PFSK-1 (cell line): Measurements from ENCODE around the gene BEND5.

ENCODE experiments used
- POLR2AphosphoS5 ChIP-seq: IDR thresholded peaks from 2 replicates; pipeline ENCODE4 v1.6.1; 2012; ENCODE audit warnings: low read depth, mild to moderate bottlenecking, control low read depth, low read length, moderate library complexity
- REST ChIP-seq, 2 experiments: IDR thresholded peaks; 2 replicates each; pipeline versions ENCODE4 v1.6.1 to v1.8.0; 2011 to 2012; ENCODE audit warnings: low read depth in 2 of 2, low read length in 2 of 2, control low read depth in 1 of 2, inconsistent platforms in 1 of 2, mild to moderate bottlenecking in 1 of 2, moderate library complexity in 1 of 2; ENCODE audit not compliant: insufficient read depth in 1 of 2
- SIN3A ChIP-seq: IDR thresholded peaks from 2 replicates; pipeline ENCODE4 v1.6.1; 2012; ENCODE audit warnings: mild to moderate bottlenecking, low read length, moderate library complexity, borderline replicate concordance; ENCODE audit not compliant: insufficient read depth
- TAF1 ChIP-seq: IDR thresholded peaks from 2 replicates; pipeline ENCODE4 v1.6.1; 2012; ENCODE audit warnings: low read length, control low read depth, borderline replicate concordance; ENCODE audit not compliant: insufficient read depth

GRCh38 chr1:48684381-48684780 lies 92.3 kb downstream of the BEND5 start:
- TF ChIP-seq POLR2AphosphoS5 (no peak), TAF1 (no peak), SIN3A (no peak), REST (IDR thresholded peaks at IDR 0.05; ENCODE audit: insufficient read depth in 1 of 2, low read depth in 2 of 2, low read length in 2 of 2) (no peak)
